Body of pancreas (tissue), 4 donors: Measurements from ENCODE around the gene CCDC51.

Source experiments
- CTCF ChIP-seq, 7 experiments: fragments of 450-650 bp in 4 of 7; fragments of 200-600 bp in 3 of 7; sonication (generic) in 3 of 7; IDR thresholded peaks; one replicate each; pipeline ENCODE4 v1.5.1; 2016 to 2019; ENCODE audit warnings: antibody characterized with exemption in 7 of 7
- POLR2A ChIP-seq, 3 donors: fragments of 450-650 bp; IDR thresholded peaks; one replicate each; pipeline ENCODE4 v1.6.1; 2016; ENCODE audit warnings: antibody characterized with exemption in 3 of 3, mild to moderate bottlenecking in 2 of 3

GRCh38 chr3:48463703-48464102 lies 23.8 kb upstream of the CCDC51 start:
- TF ChIP-seq CTCF (IDR thresholded peaks at IDR 0.05) (no peak), POLR2A (IDR thresholded peaks at IDR 0.05) (no peak)
